GM19324 (cell line): Measurements from ENCODE around the gene RAI1.

Source experiments
- ATAC-seq: cut with Tn5 transposase; IDR thresholded peaks from one replicate; pipeline ENCODE4 v1.9.1; 2021; ENCODE audit warnings: mild to moderate bottlenecking, moderate library complexity; ENCODE audit not compliant: unreplicated experiment, low FRiP score

The RAI1 gene

GRCh38 chr17:17713839-17714238, 32.6 kb downstream of the RAI1 start:
- ATAC-seq, result no peak

- no peak for ATAC-seq
Observed at GRCh38 chr17:17714261-17714866, 33.1 kb downstream of the RAI1 start.

GRCh38 chr17:17714879-17715278, 33.6 kb downstream of the RAI1 start:
- ATAC-seq, result no peak

GRCh38 chr17:17716837-17717523, 35.7 kb downstream of the RAI1 start:
- ATAC-seq, result no peak

- no peak for ATAC-seq
Observed at GRCh38 chr17:17718251-17718650, 37.0 kb downstream of the RAI1 start.

- no peak for ATAC-seq
Observed at GRCh38 chr17:17719199-17719940, 38.1 kb downstream of the RAI1 start.

GRCh38 chr17:17719966-17720543, 38.8 kb downstream of the RAI1 start:
- no peak for ATAC-seq

GRCh38 chr17:17721140-17721668, 39.9 kb downstream of the RAI1 start:
- no peak for ATAC-seq

- no peak for ATAC-seq
Observed at GRCh38 chr17:17722081-17722905, 41.0 kb downstream of the RAI1 start.

- ATAC-seq, result no peak
Observed at GRCh38 chr17:17722906-17723353, 41.7 kb downstream of the RAI1 start.

- ATAC-seq, result no peak
Observed at GRCh38 chr17:17723354-17724261, 42.4 kb downstream of the RAI1 start.

GRCh38 chr17:17724307-17725010, 43.2 kb downstream of the RAI1 start:
- no peak for ATAC-seq

- ATAC-seq, result no peak
Observed at GRCh38 chr17:17725011-17725751, 43.9 kb downstream of the RAI1 start.

GRCh38 chr17:17725752-17726457, 44.6 kb downstream of the RAI1 start:
- no peak for ATAC-seq

- ATAC-seq, result no peak
Observed at GRCh38 chr17:17726458-17727060, 45.3 kb downstream of the RAI1 start.

GRCh38 chr17:17727111-17727659, 45.9 kb downstream of the RAI1 start:
- ATAC-seq, result no peak

- no peak for ATAC-seq
Observed at GRCh38 chr17:17728146-17728545, 46.9 kb downstream of the RAI1 start.
